GM20000 (cell line): Measurements from ENCODE around the gene KIRREL3.

Source experiments
- DNase-seq: peaks from one replicate; pipeline ENCODE4 v3.0.0; 2012; ENCODE audit warnings: low spot score
- CTCF ChIP-seq: IDR thresholded peaks from 2 replicates; pipeline ENCODE4 v1.5.1; 2012; ENCODE audit warnings: mild to moderate bottlenecking, control low read depth; ENCODE audit errors: extremely low read depth, missing control alignments

Gene KIRREL3

GRCh38 chr11:126451211-126451802 is 549.3 kb downstream of the KIRREL3 start:
- no peak for TF ChIP-seq CTCF

GRCh38 chr11:126450806-126451205 is 549.8 kb downstream of the KIRREL3 start:
- TF ChIP-seq CTCF = no peak
- DNase-seq = no peak

More at GRCh38 chr11:126451211-126451802, 549.3 kb downstream of the KIRREL3 start:
- DNase-seq = no peak

GRCh38 chr11:126450198-126450597 is 550.4 kb downstream of the KIRREL3 start:
- no peak for TF ChIP-seq CTCF
- DNase-seq = no peak

GRCh38 chr11:126446581-126446980 is 554.0 kb downstream of the KIRREL3 start:
- no peak for TF ChIP-seq CTCF
- DNase-seq = no peak

- DNase-seq = no peak
- no peak for TF ChIP-seq CTCF
Measured at GRCh38 chr11:126444072-126444471, 556.5 kb downstream of the KIRREL3 start.

GRCh38 chr11:126443120-126443519 is 557.5 kb downstream of the KIRREL3 start:
- TF ChIP-seq CTCF = no peak
- DNase-seq = no peak

GRCh38 chr11:126440792-126441514 is 559.6 kb downstream of the KIRREL3 start:
- peak; percentile 85 for TF ChIP-seq CTCF
- peak; percentile 90 for DNase-seq
